Thoracic aorta (tissue), 2 donors: Measurements from ENCODE around the gene VGLL4. TPM values are rescaled to one million over a fixed set of nuclear protein-coding genes. Genes with fewer than 3 reads are reported as not detected.

ENCODE experiments used
- ATAC-seq: fragments of 150-250 bp; one replicate; pipeline ENCODE4 v1.8.0; 2017; ENCODE audit warnings: low read depth; ENCODE audit not compliant: insufficient number of reproducible peaks, low FRiP score
- DNase-seq: peaks from one replicate; pipeline ENCODE4 v3.0.0-alpha.2; 2020; ENCODE audit warnings: low spot score
- H3K27ac ChIP-seq, 2 donors: fragments of 200-600 bp; sonication (generic); 1 replicate in 1 of 2; 2 replicates in 1 of 2; pipeline ENCODE4 v1.5.1; 2016; ENCODE audit warnings: mild to moderate bottlenecking in 2 of 2, moderate library complexity in 2 of 2
- H3K27me3 ChIP-seq: fragments of 200-600 bp; sonication (generic); replicated peaks from 2 replicates; pipeline ENCODE4 v1.6.0; 2016; ENCODE audit warnings: mild to moderate bottlenecking; ENCODE audit not compliant: insufficient read depth
- H3K36me3 ChIP-seq: fragments of 200-600 bp; sonication (generic); one replicate; pipeline ENCODE4 v1.5.1; 2016
- H3K4me1 ChIP-seq, 2 donors: fragments of 200-600 bp; sonication (generic); 1 replicate in 1 of 2; 2 replicates in 1 of 2; pipeline versions ENCODE4 v1.5.1 to v1.6.0; 2016; ENCODE audit warnings: low read depth in 2 of 2, mild to moderate bottlenecking in 1 of 2; ENCODE audit not compliant: control insufficient read depth in 1 of 2
- H3K4me3 ChIP-seq: fragments of 200-600 bp; sonication (generic); 2 replicates; pipeline ENCODE4 v1.5.1; 2016; ENCODE audit warnings: mild to moderate bottlenecking
- H3K9me3 ChIP-seq: fragments of 200-600 bp; sonication (generic); 2 replicates; pipeline ENCODE4 v1.5.1; 2016
- CTCF ChIP-seq: fragments of 200-600 bp; sonication (generic); IDR thresholded peaks from one replicate; pipeline ENCODE4 v1.5.1; 2019; ENCODE audit warnings: antibody characterized with exemption
- total RNA-seq, 2 donors: library from RNA; depleted of rRNA; stranded (reverse); fragments of >200 nt; gene quantifications; one replicate each; pipeline versions ENCODE4 v1.1.0 to v1.2.3, GENCODE V29; 2016

VGLL4 gene
- total RNA-seq, 2 donors from 2014 or later, result 113 to 114 TPM

DNA sequence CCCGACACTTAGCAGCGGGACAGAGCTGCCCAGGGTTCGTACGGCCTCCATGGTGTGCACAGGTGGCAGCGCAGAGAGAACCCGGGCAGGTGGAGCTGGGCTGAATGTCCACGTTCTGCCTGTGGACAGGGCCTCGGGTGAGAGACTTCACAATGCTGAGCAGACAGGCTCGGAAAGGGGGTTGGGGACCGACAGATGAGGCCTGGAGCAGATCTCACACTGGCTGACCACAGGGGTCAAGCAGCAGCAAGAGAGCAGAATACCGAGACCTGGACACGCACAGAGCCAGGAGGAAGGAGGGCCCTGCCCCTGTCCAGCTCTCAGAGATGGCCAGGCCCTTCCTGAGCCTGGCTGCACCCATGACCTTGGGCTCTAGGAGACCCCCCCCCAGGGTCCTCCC lies 83.0 kb downstream of the VGLL4 start:
- H3K27ac ChIP-seq, result peak overlapping the region; percentile 40 to 59

GRCh38 chr3:11559816-11560633 lies 83.7 kb downstream of the VGLL4 start:
- no peaks in the 10 kb centered on the region for H3K27me3 ChIP-seq
- H3K4me1 ChIP-seq, result peaks cover 44 to 97% of the 10 kb centered on the region in 2 donors
- TF ChIP-seq CTCF, result no peak
- peaks cover 11% of the 10 kb centered on the region for H3K36me3 ChIP-seq
- no peak for DNase-seq
- H3K4me3 ChIP-seq, result no peak overlapping the region
- H3K27ac ChIP-seq, result peak overlapping the region; percentile 40 to 59
- ATAC-seq, result no peak
- H3K9me3 ChIP-seq, result no peaks in the 10 kb centered on the region

More for the DNA sequence above, 83.0 kb downstream of the VGLL4 start:
- Histone ChIP-seq H3K9me3 (no peaks in the 10 kb centered on the region), H3K36me3 (peaks cover 11% of the 10 kb centered on the region), H3K4me1 (peaks cover 37 to 97% of the 10 kb centered on the region in 2 donors), H3K27me3 (no peaks in the 10 kb centered on the region), H3K4me3 (no peak overlapping the region)
- DNase-seq, result no peak
- no peak for ATAC-seq
- no peak for TF ChIP-seq CTCF

DNA sequence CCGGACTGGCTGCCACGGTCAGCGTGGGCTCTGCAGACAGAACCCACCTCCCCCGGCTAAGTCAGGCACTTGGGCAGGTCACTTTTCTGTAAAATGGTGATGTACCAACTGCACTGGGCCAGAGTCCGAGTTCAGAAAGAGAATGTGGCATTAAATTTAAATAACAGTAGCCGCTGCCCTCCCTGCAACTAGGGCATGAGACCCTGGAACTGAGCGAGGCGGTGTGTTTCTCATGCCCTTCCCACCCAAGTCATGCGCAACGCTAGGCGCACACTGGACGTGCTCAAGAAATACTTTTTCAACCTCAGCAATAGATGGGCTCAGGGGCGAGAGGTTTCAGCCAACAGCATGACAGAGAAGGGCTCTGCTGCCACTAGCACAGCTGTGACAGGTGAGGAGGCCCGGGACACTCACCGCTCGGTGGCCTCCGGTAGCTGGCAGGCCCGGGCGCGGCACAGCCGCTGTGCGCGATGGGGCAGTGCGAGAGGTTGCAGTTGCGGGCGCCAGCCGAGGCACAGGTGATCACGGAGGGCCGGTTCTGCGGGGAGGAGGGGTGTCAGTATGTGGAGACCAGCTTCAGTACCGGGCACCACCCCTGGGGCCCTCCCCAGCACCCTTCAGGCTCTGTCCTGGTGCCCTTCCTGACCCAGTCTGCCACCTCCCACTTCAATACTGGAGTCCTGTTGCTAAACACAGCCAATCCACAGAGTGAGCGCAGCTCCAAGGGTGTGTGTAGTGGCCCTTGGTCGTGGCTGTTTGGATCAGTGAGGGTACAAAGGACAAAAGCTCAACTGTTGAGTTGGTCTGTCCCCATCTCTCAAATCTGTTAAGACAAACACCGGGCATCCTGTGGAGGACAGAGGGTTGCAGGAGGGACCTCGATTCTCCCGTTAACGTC lies 84.5 kb downstream of the VGLL4 start:
- DNase-seq (no peak), ATAC-seq (no peak)
- Histone ChIP-seq H3K9me3 (no peaks in the 10 kb centered on the region), H3K4me1 (peaks cover 52 to 97% of the 10 kb centered on the region in 2 donors), H3K27me3 (no peaks in the 10 kb centered on the region), H3K27ac (peak overlapping the region; percentile 55 to 87), H3K36me3 (peaks cover 11% of the 10 kb centered on the region), H3K4me3 (no peak overlapping the region)
- no peak for TF ChIP-seq CTCF

- DNase-seq, result no peak
- H3K4me1 ChIP-seq, result peaks cover 58 to 98% of the 10 kb centered on the region in 2 donors
These were observed 85.3 kb downstream of the VGLL4 start for GRCh38 chr3:11558411-11558903.

More at GRCh38 chr3:11558411-11558903, 85.3 kb downstream of the VGLL4 start:
- H3K36me3 ChIP-seq, result peaks cover 11% of the 10 kb centered on the region
- H3K4me3 ChIP-seq, result no peak overlapping the region
- TF ChIP-seq CTCF, result no peak
- no peaks in the 10 kb centered on the region for H3K9me3 ChIP-seq
- no peak for ATAC-seq
- H3K27me3 ChIP-seq, result no peaks in the 10 kb centered on the region
- H3K27ac ChIP-seq, result peak overlapping the region; percentile 55 to 87
